ENCODE measurements around the gene HSFX1. TPM values are rescaled to one million over a fixed set of nuclear protein-coding genes. Genes with fewer than 3 reads are reported as not detected.
"Not testable (repeated sequence)": the region's sequence is repeated elsewhere in the genome, so short reads cannot be mapped to it uniquely, and the experiment has no call there.

The HSFX1 gene
- total RNA-seq, 1 donor from 2014 or later: 0.25 TPM

- no peaks in the 10 kb centered on the region for H3K36me3 ChIP-seq (ENCODE audit: control insufficient read depth, insufficient read depth, low read length)
- DNase-seq (ENCODE audit: low read depth): no peak
- H3K27me3 ChIP-seq (ENCODE audit: control insufficient read depth, insufficient read depth, low read length): no peaks in the 10 kb centered on the region
- no peak for TF ChIP-seq CTCF (IDR thresholded peaks at IDR 0.05; ENCODE audit: insufficient read depth, low read length, poor library complexity, severe bottlenecking)
- H3K4me3 ChIP-seq (ENCODE audit: low read depth, low read length): no peak overlapping the region
These were observed 12.9 kb upstream of the HSFX1 start for GRCh38 chrX:149760965-149761364.

DNA sequence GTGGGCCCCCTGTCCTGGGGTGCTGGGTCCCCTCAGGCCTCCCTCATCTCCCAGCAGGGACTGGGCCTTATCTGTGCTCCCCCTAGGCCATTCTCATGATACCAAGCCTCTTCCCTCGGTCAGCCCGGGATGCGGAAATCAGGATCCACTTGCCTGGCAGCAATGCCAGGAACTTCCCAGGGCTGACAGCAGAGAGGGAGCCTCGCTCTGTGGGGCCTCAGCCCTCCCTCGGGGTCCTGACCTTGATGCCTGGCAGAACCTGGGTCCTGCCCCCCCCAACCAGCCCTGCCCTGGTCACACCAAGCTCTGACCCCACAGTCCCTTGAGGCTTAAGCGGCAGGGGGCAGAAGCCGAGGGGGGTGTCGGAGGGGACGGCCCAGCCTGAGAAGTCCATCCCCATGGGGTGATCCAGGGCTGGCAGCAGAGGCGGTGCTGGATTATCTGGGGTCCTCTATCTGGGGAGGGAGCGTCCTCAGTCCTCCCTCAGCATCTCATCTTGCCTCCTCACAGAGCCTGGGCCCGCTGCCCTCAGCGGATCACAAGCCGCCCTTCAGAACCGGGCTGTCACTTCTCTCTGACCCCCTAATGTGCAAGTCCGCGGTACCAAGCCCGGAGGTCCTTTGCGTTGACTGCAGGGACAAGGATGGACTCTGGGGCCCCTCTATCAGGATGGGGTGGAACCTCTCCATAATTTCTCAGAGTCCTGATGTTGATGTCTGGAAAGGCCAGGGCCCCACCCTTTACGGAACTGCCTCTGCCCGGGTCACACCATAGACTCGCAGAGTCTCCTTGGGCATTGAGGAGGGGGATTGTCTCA, 11.8 kb upstream of the HSFX1 start:
- not testable (repeated sequence) for H3K36me3 ChIP-seq (ENCODE audit: control insufficient read depth, insufficient read depth, low read length); DNase-seq (ENCODE audit: low read depth)

DNA sequence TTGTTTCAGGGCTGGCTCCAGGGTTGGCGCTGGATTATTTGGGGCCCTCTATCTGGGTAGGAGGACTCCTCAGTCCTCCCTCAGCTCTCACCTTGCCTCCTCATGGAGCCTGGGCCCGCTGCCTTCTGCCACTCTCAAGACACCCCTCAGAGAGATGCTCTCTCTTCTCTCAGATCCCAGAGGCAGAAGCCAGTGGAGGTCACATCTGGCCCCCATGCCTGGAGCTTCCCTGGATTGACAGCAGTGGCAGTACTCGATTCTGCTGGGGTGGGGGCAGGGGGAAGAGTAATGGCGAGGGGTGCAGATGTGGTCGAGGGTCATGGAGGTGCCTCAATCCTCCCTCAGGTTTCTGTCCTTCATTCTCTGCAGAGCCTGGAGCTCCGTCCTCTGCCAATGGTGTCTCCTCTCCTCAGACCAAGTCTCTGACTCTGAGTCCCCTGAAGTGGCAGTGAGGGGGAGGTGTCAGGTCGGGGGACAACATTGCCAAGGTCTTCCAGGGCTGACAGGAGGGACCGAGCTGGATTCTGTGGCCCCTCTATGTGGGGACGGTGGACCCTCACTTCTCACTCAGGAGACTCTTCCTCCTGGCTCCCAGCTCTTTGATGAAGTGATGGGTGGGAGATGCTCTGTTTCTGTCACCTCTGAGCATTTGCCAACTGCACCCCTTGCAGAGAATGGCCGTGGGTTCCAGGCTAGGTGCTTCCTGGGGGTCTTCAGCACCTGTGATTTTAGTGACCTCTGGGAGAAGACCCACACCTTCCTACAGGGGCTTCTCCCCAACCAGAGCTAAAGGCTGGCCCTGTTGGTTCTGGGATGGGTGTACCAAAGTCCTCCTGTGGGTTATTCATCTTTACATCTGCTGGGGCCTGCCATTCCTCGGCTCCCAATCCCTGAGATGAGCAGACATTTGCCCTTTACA, 10.9 kb upstream of the HSFX1 start:
- no peak for DNase-seq (ENCODE audit: low read depth)
- TF ChIP-seq CTCF (IDR thresholded peaks at IDR 0.05; ENCODE audit: insufficient read depth, low read length, poor library complexity, severe bottlenecking): no peak
- no peaks in the 10 kb centered on the region for H3K27me3 ChIP-seq (ENCODE audit: control insufficient read depth, insufficient read depth, low read length)
- H3K36me3 ChIP-seq (ENCODE audit: control insufficient read depth, insufficient read depth, low read length): no peaks in the 10 kb centered on the region
- no peak overlapping the region for H3K4me3 ChIP-seq (ENCODE audit: low read depth, low read length)

More for the DNA sequence above, 11.8 kb upstream of the HSFX1 start:
- H3K4me3 ChIP-seq (ENCODE audit: low read depth, low read length); H3K27me3 ChIP-seq (ENCODE audit: control insufficient read depth, insufficient read depth, low read length): not testable (repeated sequence)

DNA sequence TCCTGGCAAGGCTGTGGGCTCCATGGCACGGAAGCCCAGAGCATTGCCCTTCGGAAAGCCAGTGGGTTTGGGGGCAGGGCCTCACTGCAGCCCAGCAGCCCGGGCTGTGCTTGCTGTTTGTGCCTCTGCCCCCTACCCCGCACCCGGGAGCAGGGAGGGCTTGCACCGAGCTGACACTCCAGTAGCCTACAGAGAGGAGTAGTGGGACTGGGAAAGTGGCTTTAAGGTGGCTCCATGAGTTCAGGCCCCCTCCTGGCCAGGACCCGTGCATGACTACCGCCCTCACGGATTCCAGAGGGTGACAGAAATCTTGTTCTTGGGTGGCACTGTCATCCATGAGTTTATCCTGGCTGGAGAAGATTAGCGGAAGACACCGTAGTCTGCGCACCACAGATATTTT, 3.5 kb upstream of the HSFX1 start:
- H3K4me3 ChIP-seq (ENCODE audit: low read depth, low read length); DNase-seq (ENCODE audit: low read depth): not testable (repeated sequence)

GRCh38 chrX:149773026-149773425, 842 bp upstream of the HSFX1 start:
- H3K36me3 ChIP-seq (ENCODE audit: control insufficient read depth, insufficient read depth, low read length); H3K27me3 ChIP-seq (ENCODE audit: control insufficient read depth, insufficient read depth, low read length); DNase-seq (ENCODE audit: low read depth); H3K4me3 ChIP-seq (ENCODE audit: low read depth, low read length): not testable (repeated sequence)

More for the DNA sequence above, 3.5 kb upstream of the HSFX1 start:
- not testable (repeated sequence) for H3K36me3 ChIP-seq (ENCODE audit: control insufficient read depth, insufficient read depth, low read length); H3K27me3 ChIP-seq (ENCODE audit: control insufficient read depth, insufficient read depth, low read length)

DNA sequence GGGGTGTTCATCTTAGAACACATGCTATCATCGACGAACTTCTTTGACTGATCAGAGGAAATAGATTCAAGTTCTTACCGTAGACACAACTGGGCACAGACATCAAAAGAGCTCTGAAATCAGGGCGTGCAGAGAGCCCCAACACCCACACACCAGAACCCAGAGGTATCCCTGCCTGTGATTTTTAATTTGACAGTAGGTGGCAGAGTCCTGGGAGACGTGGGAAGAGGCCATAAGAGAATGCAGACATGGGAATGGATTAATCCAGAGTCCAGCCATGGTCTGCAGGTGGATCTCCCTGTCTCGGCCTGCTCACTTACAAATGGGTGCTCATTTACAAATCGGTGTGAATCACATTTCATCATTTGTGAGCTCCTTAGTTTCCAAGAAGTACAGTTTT, 4.1 kb downstream of the HSFX1 start:
- H3K4me3 ChIP-seq (ENCODE audit: low read depth, low read length); DNase-seq (ENCODE audit: low read depth); H3K36me3 ChIP-seq (ENCODE audit: control insufficient read depth, insufficient read depth, low read length); H3K27me3 ChIP-seq (ENCODE audit: control insufficient read depth, insufficient read depth, low read length): not testable (repeated sequence)

- not testable (repeated sequence) for H3K36me3 ChIP-seq (ENCODE audit: control insufficient read depth, insufficient read depth, low read length); H3K27me3 ChIP-seq (ENCODE audit: control insufficient read depth, insufficient read depth, low read length); H3K4me3 ChIP-seq (ENCODE audit: low read depth, low read length); DNase-seq (ENCODE audit: low read depth)
These were observed 7.9 kb downstream of the HSFX1 start, which contains the start of gene MAGEA9 for GRCh38 chrX:149781727-149782126. Gene MAGEA9, plus strand, starts transcription at chrX:149781930. Its CDS starts 4,281 bp downstream, at chrX:149786211.

DNA sequence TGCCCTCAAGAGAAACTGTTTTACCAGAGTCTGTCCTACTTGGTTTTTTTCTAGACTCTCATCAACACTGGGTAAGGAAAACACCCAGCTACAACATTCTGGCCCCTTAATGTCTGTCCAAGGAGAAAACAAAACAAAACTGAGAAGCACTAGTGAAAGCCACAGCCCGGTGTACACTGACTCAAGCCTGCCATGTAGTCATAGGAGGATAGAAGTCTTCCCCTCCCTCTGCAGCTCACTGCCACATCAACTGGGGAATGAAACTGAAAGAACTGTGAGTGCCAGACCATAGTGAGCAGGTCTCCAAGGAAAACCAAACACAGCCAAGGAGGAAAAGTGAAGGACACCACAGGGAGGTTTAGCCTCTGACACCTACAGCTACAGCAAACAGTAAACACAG, 21.7 kb downstream of the HSFX1 start:
- not testable (repeated sequence) for H3K4me3 ChIP-seq (ENCODE audit: low read depth, low read length); DNase-seq (ENCODE audit: low read depth); H3K36me3 ChIP-seq (ENCODE audit: control insufficient read depth, insufficient read depth, low read length); H3K27me3 ChIP-seq (ENCODE audit: control insufficient read depth, insufficient read depth, low read length)

All from kidney epithelial cell (primary cell).